DND-41 (cell line): ENCODE measurements around the gene TTN.

Source experiments
- CTCF ChIP-seq: IDR thresholded peaks from 2 replicates; pipeline ENCODE4 v1.5.1; 2012; ENCODE audit warnings: borderline replicate concordance, low read length, moderate library complexity, mild to moderate bottlenecking; ENCODE audit not compliant: poor library complexity, severe bottlenecking; ENCODE audit errors: extremely low read depth
- EZH2 ChIP-seq: IDR thresholded peaks from 3 replicates; pipeline ENCODE4 v1.6.1; 2012; ENCODE audit warnings: borderline replicate concordance, low read depth, mild to moderate bottlenecking, moderate library complexity, low read length, inconsistent platforms; ENCODE audit not compliant: severe bottlenecking

DNA sequence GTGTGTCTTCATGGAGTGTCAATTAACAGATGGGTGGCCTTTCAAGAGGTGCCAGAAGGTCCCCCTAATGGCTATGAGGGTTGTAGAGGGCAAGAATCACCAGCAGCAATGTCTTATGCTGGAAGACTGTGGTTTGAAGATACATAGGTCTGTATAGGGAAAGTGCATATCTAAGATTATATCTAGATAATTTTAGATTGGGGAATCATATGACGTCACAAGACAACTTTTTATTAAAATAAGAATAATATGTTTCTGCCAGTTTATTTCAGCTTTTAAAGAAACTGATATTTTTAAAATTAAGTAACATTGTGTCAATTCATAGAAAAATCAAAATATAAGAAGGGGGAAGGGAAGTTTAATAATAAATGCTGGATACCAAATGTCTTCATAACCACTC lies 162.3 kb downstream of the TTN start:
- TF ChIP-seq CTCF (no peak), EZH2 (no peak)
